ENCODE results near the gene RGMA.

The RGMA gene

DNA sequence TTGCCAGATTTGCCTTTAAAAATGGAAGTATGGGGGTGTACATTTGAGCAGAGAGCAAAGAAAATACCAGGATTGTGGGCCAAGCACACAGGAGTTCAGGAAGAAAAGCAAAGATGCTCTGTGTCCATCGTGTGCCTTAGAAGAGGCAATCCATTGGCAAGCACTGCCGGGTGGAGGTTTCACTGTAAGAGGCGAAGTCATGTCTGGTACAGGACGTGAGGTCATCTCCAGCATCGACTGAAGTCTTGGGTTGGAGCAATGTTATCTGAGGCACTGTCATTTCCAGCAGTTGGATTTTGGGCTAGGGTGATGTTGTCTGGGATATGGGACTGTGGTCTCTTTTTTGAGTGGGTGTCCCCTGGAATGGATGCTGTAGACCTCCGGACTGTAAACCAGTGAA lies 4.8 kb upstream of the RGMA start:
- no peak for DNase-seq

- no peak for DNase-seq
These were observed 2.5 kb upstream of the RGMA start for GRCh38 chr15:93091465-93091864.

DNA sequence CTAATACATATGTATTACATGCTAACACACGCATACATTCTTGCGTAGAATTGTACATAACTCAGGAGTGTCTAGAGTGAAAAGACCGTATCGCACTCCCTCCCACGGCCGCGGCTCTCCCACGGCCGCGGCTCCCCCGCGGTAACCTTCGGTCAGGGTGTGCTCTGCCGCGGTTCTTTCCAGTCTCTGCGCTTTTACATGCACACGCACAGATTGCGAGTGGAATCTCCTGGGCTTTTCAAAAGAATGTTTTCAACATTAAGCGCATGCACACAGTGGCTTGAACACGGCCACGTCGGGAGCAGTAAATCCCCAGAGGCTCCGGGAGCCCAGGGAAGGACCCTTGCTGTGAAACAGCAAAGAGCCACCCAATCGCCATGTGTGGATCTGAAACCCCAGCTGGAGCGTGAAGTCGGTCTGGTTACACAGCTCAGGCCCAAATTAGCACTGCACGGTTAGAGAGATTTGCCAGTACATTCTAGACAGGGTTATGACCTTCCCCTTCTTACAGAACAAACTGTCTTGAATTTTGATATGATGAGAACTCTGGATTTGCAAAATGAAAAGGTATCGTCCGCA lies 805 bp upstream of the RGMA start:
- DNase-seq: no peak

- DNase-seq: peak in 1 of 56 donors; percentile 45
These were observed 621 bp downstream of the RGMA start for GRCh38 chr15:93088200-93088980.

DNA sequence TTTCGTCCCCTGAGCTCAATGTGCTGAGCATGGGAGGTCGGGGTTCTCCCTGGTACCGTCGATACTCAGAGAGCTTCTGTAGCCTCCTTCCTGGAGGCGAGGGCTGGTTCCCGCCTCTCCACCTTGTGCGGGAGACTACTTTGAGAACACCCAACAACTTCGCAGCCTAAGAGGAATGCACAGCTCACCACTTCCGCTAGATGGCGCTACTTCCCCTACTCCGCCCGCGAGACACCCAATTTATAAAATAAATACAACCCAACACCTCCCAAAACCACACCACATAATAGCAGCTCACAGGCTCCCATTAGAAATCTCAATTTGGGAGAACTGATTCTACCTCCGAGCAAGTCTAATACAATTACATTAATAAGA lies 1.2 kb downstream of the RGMA start:
- DNase-seq: peak in 45 of 56 donors; percentile 13 to 85 (median 44)

GRCh38 chr15:93086791-93087190 lies 2.2 kb downstream of the RGMA start:
- no peak for DNase-seq

DNA sequence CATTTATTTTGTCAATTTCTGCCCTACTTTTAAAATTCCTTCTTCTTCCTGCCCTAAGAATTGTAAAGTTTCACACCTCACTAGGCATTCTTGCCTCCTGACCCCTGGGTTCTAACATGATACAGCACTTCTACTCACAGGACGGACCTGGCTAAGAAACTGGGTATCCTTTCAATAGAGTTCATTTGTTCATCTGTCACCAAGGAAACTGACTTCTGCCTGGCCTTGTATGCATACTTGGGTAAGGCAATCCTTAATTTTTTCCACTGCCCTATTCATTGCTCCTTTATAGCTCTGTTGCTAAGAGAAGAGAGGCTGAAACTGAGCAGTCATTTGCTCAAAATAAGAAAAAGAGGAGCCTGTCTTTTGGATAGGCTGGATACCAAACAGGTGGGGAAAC lies 3.3 kb downstream of the RGMA start:
- peak in 1 of 56 donors; percentile 11 for DNase-seq

DNA sequence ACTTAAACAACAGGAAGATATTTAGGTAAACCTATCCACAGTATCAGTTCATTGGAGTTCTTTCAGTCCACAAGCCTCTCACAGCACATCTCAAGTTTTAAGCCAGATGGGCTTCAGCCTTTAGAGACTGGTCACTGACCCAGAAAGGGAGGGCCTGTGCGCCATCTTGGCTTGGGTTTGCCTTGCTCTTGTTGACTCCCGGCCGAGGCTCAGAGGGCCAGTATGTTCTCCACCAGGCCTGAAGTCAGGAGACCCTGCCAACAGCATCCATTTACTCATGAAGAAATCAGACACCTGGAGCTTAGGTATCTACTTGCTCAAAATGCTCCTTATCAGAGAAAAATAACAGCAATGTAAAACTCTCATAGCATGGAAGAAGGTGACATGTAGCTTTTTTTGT lies 6.2 kb downstream of the RGMA start:
- DNase-seq: no peak

DNA sequence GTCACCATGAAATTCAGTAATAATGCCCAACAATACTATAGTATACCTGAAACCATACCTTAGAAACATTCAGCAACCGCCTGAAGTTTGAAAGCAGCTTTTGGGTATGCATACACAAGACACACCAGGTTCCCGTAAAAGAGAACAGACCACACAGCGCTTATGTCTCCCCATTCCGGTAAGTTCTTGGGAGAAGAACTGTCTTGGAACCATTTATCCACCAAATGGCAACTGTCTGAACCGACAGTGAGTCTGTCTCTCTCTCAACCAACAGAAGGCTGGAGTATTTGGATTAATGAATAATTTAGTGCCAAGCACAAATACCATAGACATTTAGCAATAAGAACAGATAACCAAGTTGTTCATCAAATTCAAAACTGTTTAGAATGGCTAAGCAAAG lies 7.6 kb downstream of the RGMA start:
- DNase-seq: no peak

DNA sequence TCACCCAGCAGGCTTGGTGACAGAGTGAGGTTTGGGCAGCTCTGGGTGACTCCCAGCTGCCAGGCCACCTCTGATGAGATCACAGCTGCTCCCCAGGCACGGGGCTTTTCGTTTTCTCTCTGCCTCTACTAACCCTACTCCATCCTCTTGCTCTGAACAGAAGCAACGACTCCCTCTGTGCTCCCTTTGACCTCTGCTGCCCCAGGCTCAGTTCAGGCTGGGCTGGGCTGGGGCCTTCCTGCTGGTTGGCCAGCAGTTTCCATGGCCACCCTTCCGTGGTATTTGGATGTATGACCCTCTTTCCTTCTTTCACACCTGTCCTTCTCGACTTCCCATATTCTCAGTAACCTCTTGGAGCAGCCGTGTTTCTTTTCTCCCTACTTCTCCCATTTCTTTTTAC lies 8.6 kb downstream of the RGMA start:
- no peak for DNase-seq

GRCh38 chr15:93076875-93077274 lies 12.1 kb downstream of the RGMA start:
- peak in 1 of 56 donors; percentile 9 for DNase-seq

- no peak for DNase-seq
These were observed 12.8 kb downstream of the RGMA start for GRCh38 chr15:93076217-93076616.

DNA sequence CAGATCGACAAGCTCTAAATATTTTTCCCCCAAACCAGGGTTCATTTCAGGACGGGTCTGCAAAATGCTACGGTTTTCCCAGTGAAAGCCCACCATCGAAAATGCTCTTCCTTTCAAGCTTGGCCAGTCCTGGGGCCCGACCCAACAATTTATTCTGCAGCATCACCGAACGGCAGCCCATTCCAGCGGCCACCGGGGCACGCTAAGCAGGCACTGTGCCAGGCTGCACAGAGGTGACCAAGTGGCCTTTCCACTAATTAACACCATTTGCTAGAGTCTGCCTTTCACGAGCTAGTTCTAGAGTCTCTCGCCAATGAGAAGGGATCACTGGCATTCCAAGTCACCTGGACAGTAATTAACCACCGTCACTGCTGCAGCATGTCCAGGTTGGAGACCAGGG lies 14.4 kb downstream of the RGMA start:
- DNase-seq: peak in 4 of 56 donors; percentile 16 to 25 (median 24)

DNA sequence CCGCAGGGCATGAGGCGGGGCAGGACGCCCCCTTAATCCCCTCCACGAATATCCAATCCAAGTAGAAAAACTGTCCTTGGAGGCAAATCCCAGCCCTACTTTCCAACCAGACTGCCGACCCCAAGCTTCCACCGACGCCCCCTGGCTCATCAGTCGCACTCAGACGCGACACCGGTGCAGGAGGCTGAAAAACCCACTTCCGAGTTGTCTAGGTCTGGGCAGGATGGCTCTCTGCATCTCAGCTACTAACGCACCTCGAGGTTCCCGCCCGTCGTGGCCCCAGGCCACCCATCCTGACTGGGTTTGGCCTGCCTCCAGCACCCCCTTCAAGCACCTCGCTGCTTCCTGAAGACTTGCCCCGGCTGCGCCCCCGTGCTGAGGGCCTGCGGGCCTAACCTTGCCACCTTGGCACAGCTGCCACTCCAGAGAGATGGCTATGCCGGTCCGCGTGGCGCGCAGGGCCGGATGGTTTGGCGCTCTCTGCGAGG lies 15.5 kb downstream of the RGMA start:
- DNase-seq: peak in 3 of 56 donors; percentile 18 to 33 (median 30)

GRCh38 chr15:93072411-93073394 lies 16.3 kb downstream of the RGMA start:
- peak in 30 of 56 donors; percentile 7 to 71 (median 36) for DNase-seq

GRCh38 chr15:93072011-93072410 lies 17.0 kb downstream of the RGMA start:
- DNase-seq: no peak

DNA sequence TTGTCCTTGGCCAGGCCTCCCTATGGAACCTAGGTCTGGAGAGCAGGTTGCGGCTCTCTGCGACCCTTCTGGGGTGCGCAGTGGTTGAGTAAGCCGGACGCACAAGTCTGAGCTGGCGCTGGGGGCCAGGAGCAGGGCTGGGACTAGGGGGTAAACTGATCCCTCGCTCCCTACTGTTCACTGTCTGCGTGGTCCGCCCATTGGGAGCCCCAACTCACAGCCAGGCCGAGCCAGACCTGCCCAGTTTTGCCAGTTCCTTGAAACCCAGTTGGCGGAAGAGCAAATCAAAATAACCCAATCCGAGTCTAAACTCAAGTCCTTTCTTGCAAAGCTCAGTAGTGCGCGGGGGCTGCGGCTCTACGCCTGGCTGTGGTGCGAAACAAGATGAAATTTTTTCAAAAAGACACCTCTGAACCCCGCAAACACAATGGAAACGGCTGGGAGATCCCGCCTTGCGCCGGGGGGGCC lies 17.5 kb downstream of the RGMA start:
- peak in 1 of 56 donors; percentile 35 for DNase-seq

DNA sequence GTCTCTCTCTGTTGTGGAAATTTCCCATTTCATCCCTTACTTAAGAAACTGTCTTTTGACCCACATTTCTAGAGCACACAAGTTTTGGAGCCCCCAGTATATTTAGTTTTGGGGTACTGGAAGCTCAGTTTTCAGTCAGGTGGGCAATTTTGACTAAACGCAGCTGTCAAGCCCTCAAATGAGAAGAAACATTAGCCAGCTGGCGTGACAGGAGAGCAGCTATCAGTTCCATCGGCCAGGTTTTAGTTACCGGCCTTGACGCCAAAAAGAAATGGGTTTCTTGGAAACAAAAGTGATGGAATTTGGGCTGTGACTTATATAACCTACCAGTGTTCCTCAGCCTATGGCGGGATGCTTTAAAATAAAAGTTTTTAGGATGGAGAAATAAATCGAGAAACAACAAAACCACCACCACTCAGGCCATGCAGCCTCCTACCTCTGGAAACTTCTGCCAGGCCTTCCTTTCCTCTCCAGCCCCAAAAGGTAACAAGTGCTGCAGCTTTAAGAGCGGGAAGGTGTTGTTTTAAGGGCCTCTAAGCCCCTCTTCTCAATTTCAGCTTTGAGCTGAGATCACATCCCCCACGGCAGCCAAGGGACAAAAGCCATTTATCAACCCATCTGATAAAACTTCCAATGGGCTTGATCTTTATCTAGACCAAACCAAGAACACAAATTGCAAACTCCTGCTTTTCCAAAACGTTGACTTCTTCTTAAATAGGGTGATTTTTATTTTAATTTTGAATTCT lies 18.3 kb downstream of the RGMA start:
- no peak for DNase-seq

DNA sequence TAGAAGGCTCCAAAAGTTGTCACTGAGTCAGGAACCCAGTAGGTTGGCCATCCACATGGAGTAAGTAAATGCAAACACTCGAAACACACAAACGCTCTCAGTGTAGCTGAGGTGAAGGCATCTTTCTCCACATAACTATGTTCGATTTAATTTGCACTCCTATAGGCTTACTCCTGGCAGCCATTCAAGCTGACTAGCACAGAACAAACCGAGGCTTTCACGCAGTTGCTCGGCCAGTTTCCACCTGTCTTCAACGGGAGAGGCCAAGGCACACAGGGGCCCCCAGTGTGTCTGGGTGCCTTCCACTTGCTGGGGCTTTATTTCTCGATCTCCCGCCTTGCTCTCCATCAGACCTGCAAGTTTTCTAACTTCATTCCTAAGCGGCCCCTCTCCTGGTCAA lies 18.9 kb downstream of the RGMA start:
- no peak for DNase-seq

DNA sequence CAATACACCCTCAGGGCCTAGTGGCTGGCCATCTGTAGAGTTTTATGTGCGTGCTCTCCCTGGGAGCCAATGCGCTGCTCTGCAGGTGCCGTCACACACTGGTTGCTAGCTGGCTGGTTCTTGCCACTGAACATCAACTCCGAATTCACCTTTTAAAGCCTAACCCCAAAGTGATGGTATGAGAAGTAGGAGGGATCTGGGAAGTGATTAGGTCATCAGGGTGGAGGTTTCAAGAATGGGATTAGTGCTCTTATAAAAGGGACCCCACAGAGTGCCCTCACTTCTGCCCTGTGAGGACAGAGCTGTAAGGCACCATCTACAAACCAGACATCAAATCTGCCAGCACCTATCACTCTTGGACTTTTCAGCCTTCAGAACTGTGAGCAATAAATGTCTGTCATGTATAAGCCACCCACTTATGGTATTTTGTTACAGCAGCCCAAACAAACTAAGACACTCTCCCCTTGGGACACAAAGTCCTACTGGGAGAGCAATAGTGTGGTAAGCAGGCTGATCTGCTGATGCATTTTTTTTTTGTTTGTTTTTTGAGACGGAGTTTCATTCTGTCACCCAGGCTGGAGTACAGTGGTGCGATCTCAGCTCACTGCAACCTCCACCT lies 20.3 kb downstream of the RGMA start:
- no peak for DNase-seq

Data from nucleus accumbens (tissue), 56 donors.